ENCODE data around the gene ALPI.

- TF ChIP-seq POLR2A (IDR thresholded peaks at IDR 0.05; ENCODE audit: extremely low read depth, insufficient read length) = no peak
- TF ChIP-seq CTCF (IDR thresholded peaks at IDR 0.05; ENCODE audit: low read depth, low read length) = no peak
- TF ChIP-seq MYC (IDR thresholded peaks at IDR 0.05; ENCODE audit: low read depth, low read length) = no peak
- no peak for TF ChIP-seq MAX (IDR thresholded peaks at IDR 0.05; ENCODE audit: low read depth, low read length)
Measured at GRCh38 chr2:232459419-232460035, 3.6 kb downstream of the ALPI start.

All from NB4 (cell line).